ENCODE results near the gene GLG1.

Gene GLG1

DNA sequence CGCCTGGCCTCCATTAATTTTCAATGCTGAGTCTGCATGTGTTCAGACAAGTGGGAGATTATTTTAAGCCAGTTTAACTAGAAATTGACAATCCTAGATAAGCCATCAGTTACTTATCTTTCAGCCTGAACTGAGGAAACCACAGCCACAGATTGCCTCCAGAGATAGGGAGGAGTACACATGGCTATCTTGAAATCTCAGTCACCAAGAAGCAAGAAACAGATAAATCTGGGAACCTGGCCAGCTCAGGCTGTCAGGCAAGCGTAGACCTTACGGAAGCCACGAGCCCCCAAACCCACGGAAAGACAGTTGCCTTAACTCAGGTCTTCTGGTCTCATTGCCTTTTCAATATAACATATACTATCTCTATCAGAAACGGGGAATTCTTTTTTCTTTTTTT, 2.0 kb upstream of the GLG1 start:
- DNase-seq (ENCODE audit: low read depth in 2 of 2), result no peak

DNA sequence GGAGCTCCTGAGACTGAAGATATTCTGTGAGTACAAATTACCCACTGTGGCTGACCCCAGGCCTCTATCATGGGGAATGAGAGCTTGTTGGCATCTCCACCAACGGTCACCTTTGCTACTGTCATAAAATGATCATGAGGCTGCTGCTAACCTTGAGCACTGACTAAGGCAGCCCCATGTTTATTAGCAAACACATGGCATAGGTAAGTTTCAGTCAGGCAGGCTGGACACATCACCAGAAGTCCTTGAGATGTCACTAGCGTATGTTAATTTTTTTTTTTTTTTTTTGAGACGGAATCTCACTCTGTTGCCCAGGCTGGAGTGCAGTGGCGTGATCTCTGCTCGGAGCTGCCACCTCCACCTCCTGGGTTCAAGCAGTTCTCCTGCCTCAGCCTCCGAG, 1.5 kb upstream of the GLG1 start:
- DNase-seq (ENCODE audit: low read depth in 2 of 2), result no peak

- no peak for DNase-seq (ENCODE audit: low read depth in 2 of 2)
These were observed 1.0 kb upstream of the GLG1 start for GRCh38 chr16:74607962-74608356.

GRCh38 chr16:74607310-74607961, 522 bp upstream of the GLG1 start:
- no peak for DNase-seq (ENCODE audit: low read depth in 2 of 2)

- no peak for DNase-seq (ENCODE audit: low read depth in 2 of 2)
These were observed 981 bp downstream of the GLG1 start for GRCh38 chr16:74605746-74606520.

- no peak for DNase-seq (ENCODE audit: low read depth in 2 of 2)
These were observed 1.6 kb downstream of the GLG1 start for GRCh38 chr16:74605332-74605731.

DNA sequence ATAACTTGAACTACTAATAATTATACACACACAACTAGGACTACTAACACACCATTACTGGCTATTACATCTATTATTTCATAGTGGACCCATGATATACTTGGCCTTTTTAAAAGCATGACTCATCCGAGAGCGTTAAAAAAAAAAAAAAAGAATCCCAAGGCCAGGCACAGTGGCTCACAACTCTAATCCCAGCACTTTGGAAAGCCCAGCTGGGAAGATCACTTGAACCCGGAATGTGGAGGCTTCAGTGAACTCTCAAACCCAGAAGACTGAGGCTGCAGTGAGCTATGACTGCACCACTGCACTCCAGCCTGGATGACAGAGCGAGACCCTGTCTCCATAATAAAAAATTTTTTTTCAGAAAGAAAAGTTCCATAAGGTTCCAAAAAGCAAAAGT, 3.1 kb downstream of the GLG1 start:
- no peak for DNase-seq (ENCODE audit: low read depth in 2 of 2)

DNA sequence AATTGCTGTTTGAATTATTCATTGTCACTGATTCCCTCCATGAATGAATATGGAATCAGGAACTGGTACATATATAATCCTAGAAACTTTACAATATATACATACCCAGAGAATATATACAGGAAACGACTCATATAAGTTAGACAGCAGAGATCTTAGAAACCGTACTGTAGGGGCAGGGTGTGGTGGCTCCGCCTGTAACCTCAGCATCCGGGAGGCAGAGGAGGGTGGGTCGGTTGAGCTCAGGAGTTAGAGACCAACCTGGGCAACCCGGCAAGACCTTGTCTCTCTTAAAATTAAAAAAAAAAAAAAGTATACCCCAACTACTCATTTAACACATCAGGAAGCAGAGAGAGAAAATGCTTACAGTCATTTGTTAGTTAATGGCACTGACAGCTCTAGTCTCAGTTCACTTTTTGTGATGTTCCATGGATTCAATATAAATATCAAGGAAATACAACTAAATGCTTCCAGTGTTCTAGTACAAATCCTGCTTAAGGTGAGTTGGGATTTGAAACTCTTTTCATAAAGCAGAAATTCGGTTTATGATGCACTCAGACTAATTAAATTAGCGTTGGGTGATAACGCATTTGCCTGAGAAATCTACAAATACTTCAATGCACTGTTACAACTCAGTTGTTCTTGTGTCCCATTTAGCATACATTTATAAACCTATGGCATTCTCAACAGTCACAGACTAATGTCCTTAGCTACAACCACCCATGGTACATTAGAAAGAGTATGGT, 5.6 kb downstream of the GLG1 start:
- DNase-seq (ENCODE audit: low read depth in 2 of 2), result peak; percentile 32 to 36

GRCh38 chr16:74596586-74596985, 10.3 kb downstream of the GLG1 start:
- DNase-seq (ENCODE audit: low read depth in 2 of 2), result no peak

DNA sequence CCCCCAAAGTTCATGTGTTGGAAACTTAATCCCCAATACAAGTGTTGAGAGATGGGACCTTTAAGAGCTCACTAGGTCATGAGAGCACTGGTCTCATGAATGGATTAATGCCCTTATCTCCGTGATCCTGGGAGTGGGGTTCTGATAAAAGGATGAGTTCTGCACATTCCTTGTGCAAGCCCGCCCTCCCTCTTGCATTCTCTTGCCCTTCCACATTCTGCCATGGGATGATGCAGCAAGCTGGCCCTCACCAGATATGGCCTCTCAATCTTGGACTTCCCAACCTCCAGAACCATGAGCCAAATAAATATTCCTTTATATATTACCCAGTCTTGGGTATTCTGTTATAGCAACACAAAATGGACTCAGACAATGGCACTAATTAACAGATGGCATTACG, 14.1 kb downstream of the GLG1 start:
- no peak for DNase-seq (ENCODE audit: low read depth in 2 of 2)

- no peak for DNase-seq (ENCODE audit: low read depth in 2 of 2)
These were observed 14.9 kb downstream of the GLG1 start for GRCh38 chr16:74591876-74592650.

DNA sequence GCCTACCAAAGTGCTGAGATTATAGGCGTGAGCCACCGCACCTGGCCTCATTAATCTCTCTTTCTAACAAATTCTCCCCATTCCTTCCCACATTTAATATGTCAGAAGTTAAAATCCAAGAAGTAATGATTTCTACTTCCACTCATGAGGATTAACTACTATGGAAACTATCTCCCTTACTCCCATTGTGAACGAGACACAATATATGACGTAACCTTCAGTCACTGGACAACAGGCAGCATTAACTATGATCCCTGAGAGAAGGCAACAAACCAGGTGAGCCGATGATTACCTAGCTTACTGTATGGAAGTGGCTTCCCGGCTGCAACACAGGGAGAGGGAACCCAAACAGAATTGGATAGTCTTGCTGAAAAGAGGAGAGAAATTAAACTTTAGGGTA, 20.0 kb downstream of the GLG1 start:
- DNase-seq (ENCODE audit: low read depth in 2 of 2), result no peak

DNA sequence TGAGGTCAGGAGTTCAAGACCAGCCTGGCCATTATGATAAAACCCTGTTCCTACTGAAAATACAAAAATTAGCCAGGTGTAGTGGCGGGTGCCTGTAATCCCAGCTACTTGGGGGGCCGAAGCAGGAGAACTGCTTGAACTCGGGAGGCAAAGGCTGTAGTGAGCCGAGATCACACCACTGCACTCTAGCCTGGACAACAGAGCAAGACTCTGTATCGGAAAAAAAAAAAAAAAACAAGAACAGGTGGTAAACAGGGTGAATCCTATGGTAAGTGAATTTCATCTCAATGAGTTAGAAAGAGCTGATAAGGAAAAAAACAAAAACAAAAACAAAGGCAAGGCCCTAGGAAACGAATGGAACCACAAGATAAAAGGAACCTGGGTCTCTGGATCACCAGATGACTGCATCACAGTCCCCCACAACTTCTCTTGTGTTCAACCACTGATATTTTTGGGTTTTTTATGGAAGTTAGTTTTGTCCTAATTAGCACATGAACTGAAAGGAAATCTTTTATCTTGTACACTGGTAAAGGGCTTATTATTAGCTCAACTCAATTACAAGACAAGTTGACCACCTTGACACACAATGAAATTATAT, 21.0 kb downstream of the GLG1 start:
- DNase-seq (ENCODE audit: low read depth in 2 of 2), result no peak

DNA sequence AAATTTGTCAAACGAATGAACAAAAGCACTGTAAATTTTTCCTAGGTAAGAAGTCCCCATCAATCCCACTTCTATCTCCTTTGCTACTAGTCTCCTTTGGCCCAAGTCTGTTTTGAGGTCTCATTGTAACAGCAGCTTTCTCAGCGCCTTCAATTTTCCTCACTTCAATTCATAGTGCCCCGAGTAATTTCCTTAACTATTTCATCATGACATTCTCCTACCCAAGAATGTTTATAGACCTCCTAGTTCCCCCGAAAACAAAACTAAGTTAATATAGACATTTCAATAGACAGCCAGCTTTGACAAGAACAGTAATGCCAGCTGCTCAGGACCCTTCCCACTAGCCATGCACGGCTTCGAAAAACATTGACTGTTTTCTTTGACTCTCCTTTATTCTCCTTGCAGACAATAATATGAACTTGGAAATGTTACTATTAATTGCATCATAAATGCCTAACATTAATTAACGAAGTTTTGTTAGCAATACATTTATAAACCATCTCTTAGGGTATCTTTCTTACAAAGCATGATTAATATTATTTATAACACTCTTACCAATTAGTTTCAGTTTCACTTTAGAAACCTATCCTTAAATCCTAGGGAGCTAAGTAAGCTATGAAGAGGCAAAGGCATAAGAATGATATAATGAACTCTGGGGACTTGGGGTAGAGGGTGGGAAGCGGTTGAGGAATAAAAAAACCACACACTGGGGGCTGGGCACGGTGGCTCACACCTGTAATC, 22.8 kb downstream of the GLG1 start:
- DNase-seq (ENCODE audit: low read depth in 2 of 2), result no peak

DNA sequence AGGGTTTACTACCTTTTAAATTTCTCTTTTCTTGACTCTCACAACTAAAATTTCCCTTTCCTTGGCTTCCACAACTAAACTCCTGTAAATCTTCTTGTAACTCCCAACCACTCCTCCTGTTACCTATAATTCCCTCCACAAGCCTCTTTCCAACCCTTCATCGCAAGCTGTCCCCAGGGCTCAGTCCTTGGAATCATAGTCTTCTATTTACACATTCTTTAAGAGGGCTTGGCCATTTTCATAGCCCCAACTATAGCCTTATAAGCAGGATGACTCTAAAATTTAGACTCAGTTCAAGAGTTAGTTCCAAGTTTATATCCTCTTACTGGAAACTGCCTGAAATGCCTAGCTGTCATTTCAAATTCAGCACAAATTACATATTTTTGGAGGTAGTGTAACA, 23.9 kb downstream of the GLG1 start:
- no peak for DNase-seq (ENCODE audit: low read depth in 2 of 2)

DNA sequence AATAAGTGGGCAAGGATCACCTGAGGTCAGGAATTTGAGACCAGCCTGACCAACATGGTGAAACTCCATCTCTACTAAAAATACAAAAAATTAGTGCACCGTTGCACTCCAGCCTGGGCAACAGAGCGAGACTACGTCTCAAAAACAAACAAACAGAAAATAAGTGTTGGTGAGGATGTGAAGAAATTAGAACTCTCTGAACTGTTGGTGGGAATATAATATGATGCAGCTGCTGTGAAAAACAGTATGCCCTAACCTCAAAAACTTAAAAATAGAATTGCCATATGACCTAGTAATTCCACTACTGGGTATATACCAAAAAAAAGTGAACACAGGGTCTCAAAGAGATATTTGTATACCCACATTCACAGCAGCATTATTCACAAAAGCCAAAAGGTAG, 26.1 kb downstream of the GLG1 start:
- no peak for DNase-seq (ENCODE audit: low read depth in 2 of 2)

GRCh38 chr16:74578838-74579237, 28.1 kb downstream of the GLG1 start:
- DNase-seq (ENCODE audit: low read depth in 2 of 2), result no peak

GRCh38 chr16:74578433-74578832, 28.5 kb downstream of the GLG1 start:
- no peak for DNase-seq (ENCODE audit: low read depth in 2 of 2)

- no peak for DNase-seq (ENCODE audit: low read depth in 2 of 2)
These were observed 29.0 kb downstream of the GLG1 start for GRCh38 chr16:74577882-74578366.

GRCh38 chr16:74575807-74576643, 30.9 kb downstream of the GLG1 start:
- DNase-seq (ENCODE audit: low read depth in 2 of 2), result no peak
